ENCODE measurements around the gene RUSC1.

DNA sequence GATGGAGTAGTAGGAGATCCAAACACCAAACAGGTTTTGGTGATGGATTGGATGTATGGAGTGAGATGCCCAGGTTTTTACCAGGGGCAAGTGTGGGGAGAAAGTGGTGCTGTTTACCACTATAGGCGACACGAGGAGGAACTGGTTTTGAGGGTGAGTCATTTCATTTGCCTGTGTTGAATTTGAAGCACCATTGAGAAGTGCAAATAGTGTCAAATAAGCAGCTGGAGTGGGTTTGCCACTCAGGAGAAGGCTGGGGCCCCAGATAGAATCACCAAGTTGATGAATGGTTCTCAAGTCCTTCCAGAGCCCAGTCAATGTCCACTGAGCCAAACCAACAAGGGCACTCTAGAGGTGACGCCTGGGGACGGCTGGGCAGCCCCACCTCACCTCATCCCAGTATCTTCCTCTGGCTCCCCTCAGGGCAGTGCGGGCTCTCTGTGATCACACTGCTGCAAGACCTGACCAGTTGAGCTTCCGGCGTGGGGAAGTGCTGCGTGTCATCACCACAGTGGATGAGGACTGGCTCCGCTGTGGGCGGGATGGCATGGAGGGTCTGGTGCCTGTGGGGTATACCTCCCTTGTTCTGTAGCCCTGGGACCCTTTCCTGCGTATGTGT, 9.4 kb downstream of the RUSC1 start:
- TF ChIP-seq ZNF175 (tag by site-specific recombination; IDR thresholded peaks at IDR 0.05) (no peak), ZNF274 (IDR thresholded peaks at IDR 0.05; ENCODE audit: low read length) (no peak), ZNF274 (tag by site-specific recombination; IDR thresholded peaks at IDR 0.05; ENCODE audit: borderline replicate concordance) (no peak), WT1 (tag by site-specific recombination; IDR thresholded peaks at IDR 0.05) (no peak), ZNF664 (tag by site-specific recombination; IDR thresholded peaks at IDR 0.05) (no peak), ZBTB7A (tag by site-specific recombination; IDR thresholded peaks at IDR 0.05; ENCODE audit: low read depth) (no peak), ZNF239 (tag by site-specific recombination; IDR thresholded peaks at IDR 0.05) (no peak), BCL11A (tag by site-specific recombination; IDR thresholded peaks at IDR 0.05; ENCODE audit: low read depth) (no peak), ZBTB1 (tag by site-specific recombination; IDR thresholded peaks at IDR 0.05) (no peak), ZNF311 (tag by site-specific recombination; IDR thresholded peaks at IDR 0.05; ENCODE audit: borderline replicate concordance) (no peak)
- TF ChIP-seq, protein P1, sequence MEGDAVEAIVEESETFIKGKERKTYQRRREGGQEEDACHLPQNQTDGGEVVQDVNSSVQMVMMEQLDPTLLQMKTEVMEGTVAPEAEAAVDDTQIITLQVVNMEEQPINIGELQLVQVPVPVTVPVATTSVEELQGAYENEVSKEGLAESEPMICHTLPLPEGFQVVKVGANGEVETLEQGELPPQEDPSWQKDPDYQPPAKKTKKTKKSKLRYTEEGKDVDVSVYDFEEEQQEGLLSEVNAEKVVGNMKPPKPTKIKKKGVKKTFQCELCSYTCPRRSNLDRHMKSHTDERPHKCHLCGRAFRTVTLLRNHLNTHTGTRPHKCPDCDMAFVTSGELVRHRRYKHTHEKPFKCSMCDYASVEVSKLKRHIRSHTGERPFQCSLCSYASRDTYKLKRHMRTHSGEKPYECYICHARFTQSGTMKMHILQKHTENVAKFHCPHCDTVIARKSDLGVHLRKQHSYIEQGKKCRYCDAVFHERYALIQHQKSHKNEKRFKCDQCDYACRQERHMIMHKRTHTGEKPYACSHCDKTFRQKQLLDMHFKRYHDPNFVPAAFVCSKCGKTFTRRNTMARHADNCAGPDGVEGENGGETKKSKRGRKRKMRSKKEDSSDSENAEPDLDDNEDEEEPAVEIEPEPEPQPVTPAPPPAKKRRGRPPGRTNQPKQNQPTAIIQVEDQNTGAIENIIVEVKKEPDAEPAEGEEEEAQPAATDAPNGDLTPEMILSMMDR (tag by site-specific recombination; IDR thresholded peaks at IDR 0.05) = no peak
- TF ChIP-seq, protein P2, sequence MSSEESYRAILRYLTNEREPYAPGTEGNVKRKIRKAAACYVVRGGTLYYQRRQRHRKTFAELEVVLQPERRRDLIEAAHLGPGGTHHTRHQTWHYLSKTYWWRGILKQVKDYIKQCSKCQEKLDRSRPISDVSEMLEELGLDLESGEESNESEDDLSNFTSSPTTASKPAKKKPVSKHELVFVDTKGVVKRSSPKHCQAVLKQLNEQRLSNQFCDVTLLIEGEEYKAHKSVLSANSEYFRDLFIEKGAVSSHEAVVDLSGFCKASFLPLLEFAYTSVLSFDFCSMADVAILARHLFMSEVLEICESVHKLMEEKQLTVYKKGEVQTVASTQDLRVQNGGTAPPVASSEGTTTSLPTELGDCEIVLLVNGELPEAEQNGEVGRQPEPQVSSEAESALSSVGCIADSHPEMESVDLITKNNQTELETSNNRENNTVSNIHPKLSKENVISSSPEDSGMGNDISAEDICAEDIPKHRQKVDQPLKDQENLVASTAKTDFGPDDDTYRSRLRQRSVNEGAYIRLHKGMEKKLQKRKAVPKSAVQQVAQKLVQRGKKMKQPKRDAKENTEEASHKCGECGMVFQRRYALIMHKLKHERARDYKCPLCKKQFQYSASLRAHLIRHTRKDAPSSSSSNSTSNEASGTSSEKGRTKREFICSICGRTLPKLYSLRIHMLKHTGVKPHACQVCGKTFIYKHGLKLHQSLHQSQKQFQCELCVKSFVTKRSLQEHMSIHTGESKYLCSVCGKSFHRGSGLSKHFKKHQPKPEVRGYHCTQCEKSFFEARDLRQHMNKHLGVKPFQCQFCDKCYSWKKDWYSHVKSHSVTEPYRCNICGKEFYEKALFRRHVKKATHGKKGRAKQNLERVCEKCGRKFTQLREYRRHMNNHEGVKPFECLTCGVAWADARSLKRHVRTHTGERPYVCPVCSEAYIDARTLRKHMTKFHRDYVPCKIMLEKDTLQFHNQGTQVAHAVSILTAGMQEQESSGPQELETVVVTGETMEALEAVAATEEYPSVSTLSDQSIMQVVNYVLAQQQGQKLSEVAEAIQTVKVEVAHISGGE (tag by site-specific recombination; conservative IDR thresholded peaks at IDR 0.05; ENCODE audit: low read depth) = no peak
- TF ChIP-seq, protein P3, sequence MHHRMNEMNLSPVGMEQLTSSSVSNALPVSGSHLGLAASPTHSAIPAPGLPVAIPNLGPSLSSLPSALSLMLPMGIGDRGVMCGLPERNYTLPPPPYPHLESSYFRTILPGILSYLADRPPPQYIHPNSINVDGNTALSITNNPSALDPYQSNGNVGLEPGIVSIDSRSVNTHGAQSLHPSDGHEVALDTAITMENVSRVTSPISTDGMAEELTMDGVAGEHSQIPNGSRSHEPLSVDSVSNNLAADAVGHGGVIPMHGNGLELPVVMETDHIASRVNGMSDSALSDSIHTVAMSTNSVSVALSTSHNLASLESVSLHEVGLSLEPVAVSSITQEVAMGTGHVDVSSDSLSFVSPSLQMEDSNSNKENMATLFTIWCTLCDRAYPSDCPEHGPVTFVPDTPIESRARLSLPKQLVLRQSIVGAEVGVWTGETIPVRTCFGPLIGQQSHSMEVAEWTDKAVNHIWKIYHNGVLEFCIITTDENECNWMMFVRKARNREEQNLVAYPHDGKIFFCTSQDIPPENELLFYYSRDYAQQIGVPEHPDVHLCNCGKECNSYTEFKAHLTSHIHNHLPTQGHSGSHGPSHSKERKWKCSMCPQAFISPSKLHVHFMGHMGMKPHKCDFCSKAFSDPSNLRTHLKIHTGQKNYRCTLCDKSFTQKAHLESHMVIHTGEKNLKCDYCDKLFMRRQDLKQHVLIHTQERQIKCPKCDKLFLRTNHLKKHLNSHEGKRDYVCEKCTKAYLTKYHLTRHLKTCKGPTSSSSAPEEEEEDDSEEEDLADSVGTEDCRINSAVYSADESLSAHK (tag by site-specific recombination; IDR thresholded peaks at IDR 0.05) = no peak
- TF ChIP-seq, protein P4, sequence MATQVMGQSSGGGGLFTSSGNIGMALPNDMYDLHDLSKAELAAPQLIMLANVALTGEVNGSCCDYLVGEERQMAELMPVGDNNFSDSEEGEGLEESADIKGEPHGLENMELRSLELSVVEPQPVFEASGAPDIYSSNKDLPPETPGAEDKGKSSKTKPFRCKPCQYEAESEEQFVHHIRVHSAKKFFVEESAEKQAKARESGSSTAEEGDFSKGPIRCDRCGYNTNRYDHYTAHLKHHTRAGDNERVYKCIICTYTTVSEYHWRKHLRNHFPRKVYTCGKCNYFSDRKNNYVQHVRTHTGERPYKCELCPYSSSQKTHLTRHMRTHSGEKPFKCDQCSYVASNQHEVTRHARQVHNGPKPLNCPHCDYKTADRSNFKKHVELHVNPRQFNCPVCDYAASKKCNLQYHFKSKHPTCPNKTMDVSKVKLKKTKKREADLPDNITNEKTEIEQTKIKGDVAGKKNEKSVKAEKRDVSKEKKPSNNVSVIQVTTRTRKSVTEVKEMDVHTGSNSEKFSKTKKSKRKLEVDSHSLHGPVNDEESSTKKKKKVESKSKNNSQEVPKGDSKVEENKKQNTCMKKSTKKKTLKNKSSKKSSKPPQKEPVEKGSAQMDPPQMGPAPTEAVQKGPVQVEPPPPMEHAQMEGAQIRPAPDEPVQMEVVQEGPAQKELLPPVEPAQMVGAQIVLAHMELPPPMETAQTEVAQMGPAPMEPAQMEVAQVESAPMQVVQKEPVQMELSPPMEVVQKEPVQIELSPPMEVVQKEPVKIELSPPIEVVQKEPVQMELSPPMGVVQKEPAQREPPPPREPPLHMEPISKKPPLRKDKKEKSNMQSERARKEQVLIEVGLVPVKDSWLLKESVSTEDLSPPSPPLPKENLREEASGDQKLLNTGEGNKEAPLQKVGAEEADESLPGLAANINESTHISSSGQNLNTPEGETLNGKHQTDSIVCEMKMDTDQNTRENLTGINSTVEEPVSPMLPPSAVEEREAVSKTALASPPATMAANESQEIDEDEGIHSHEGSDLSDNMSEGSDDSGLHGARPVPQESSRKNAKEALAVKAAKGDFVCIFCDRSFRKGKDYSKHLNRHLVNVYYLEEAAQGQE (tag by site-specific recombination; IDR thresholded peaks at IDR 0.05) = no peak
